Measurements from ENCODE around the gene ZNF322. TPM values are rescaled to one million over a fixed set of nuclear protein-coding genes. Genes with fewer than 3 reads are reported as not detected.

The ZNF322 gene
- total and polyA plus RNA-seq, 4 donors: 3.3 to 9.0 (median 6.8) TPM

GRCh38 chr6:26627843-26628242 is 31.7 kb downstream of the ZNF322 start (continued):
- TF ChIP-seq HNF4A (conservative IDR thresholded peaks at IDR 0.05) (no peak), FOXA2 (IDR thresholded peaks at IDR 0.05) (no peak), FOXA1 (IDR thresholded peaks at IDR 0.05) (no peak), RXRA (IDR thresholded peaks at IDR 0.05) (no peak), TAF1 (conservative IDR thresholded peaks at IDR 0.05) (no peak)

DNA sequence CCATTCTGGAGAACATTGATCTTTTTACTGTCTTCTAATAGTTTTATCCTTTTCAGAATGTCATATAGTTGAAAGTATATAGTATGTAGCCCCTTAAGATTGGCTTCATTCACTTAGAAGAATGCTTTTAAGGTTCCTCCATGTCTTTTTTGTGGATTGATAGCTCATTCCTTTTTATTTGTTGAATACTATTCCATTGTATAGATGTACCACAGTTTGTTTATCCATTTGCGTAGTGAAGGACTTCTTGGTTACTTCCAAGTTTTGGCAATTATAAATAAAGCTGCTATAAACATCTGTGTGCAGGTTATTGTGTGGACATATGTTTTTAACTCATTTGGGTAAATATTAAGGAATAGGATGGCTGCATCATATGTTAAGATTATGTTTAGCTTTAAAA is 35.0 kb downstream of the ZNF322 start:
- WGBS: 91% methylated on average over 1 of the region's 1 CpG
- Histone ChIP-seq H3K4me1 (ENCODE audit: control insufficient read depth in 4 of 4, insufficient read depth in 4 of 4, low read length in 3 of 4) (no peaks in the 10 kb centered on the region), H3K4me3 (ENCODE audit: low read depth in 1 of 3, low read length in 3 of 3) (no peak overlapping the region), H3K27me3 (ENCODE audit: control insufficient read depth in 4 of 4, insufficient read depth in 4 of 4, low read length in 3 of 4) (no peaks in the 10 kb centered on the region), H3K9ac (ENCODE audit: low read depth in 1 of 2, low read length in 2 of 2) (no peak overlapping the region), H3K27ac (ENCODE audit: low read depth in 1 of 2, low read length in 2 of 2) (no peak overlapping the region), H3K9me3 (ENCODE audit: control insufficient read depth in 4 of 4, low read length in 3 of 4) (peaks cover 5% of the 10 kb centered on the region in 4 donors), H3K36me3 (ENCODE audit: control insufficient read depth in 4 of 4, insufficient read depth in 3 of 4, low read depth in 1 of 4, low read length in 3 of 4) (no peaks in the 10 kb centered on the region)
- TF ChIP-seq JUND (IDR thresholded peaks at IDR 0.05): no peak
- TF ChIP-seq, protein P1, sequence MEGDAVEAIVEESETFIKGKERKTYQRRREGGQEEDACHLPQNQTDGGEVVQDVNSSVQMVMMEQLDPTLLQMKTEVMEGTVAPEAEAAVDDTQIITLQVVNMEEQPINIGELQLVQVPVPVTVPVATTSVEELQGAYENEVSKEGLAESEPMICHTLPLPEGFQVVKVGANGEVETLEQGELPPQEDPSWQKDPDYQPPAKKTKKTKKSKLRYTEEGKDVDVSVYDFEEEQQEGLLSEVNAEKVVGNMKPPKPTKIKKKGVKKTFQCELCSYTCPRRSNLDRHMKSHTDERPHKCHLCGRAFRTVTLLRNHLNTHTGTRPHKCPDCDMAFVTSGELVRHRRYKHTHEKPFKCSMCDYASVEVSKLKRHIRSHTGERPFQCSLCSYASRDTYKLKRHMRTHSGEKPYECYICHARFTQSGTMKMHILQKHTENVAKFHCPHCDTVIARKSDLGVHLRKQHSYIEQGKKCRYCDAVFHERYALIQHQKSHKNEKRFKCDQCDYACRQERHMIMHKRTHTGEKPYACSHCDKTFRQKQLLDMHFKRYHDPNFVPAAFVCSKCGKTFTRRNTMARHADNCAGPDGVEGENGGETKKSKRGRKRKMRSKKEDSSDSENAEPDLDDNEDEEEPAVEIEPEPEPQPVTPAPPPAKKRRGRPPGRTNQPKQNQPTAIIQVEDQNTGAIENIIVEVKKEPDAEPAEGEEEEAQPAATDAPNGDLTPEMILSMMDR (IDR thresholded peaks at IDR 0.05; ENCODE audit: low read depth, low read length, missing input control): no peak
- TF ChIP-seq YY1 (IDR thresholded peaks at IDR 0.05): no peak
- TF ChIP-seq, protein P2, sequence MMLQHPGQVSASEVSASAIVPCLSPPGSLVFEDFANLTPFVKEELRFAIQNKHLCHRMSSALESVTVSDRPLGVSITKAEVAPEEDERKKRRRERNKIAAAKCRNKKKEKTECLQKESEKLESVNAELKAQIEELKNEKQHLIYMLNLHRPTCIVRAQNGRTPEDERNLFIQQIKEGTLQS (IDR thresholded peaks at IDR 0.05): no peak
- TF ChIP-seq RXRA (IDR thresholded peaks at IDR 0.05): no peak
- no peak for TF ChIP-seq GABPA (IDR thresholded peaks at IDR 0.05 in 1 of 2, conservative IDR thresholded peaks at IDR 0.05 in 1 of 2)
- no peak for TF ChIP-seq TAF1 (conservative IDR thresholded peaks at IDR 0.05)
- TF ChIP-seq SP1 (IDR thresholded peaks at IDR 0.05): no peak
- TF ChIP-seq FOXA2 (IDR thresholded peaks at IDR 0.05): no peak
- no peak for TF ChIP-seq FOXA1 (IDR thresholded peaks at IDR 0.05)
- TF ChIP-seq RAD21 (IDR thresholded peaks at IDR 0.05): no peak
- no peak for TF ChIP-seq HNF4G (IDR thresholded peaks at IDR 0.05)
- TF ChIP-seq EGR1 (IDR thresholded peaks at IDR 0.05; ENCODE audit: low read depth in 2 of 2): no peak
- TF ChIP-seq, protein P3, sequence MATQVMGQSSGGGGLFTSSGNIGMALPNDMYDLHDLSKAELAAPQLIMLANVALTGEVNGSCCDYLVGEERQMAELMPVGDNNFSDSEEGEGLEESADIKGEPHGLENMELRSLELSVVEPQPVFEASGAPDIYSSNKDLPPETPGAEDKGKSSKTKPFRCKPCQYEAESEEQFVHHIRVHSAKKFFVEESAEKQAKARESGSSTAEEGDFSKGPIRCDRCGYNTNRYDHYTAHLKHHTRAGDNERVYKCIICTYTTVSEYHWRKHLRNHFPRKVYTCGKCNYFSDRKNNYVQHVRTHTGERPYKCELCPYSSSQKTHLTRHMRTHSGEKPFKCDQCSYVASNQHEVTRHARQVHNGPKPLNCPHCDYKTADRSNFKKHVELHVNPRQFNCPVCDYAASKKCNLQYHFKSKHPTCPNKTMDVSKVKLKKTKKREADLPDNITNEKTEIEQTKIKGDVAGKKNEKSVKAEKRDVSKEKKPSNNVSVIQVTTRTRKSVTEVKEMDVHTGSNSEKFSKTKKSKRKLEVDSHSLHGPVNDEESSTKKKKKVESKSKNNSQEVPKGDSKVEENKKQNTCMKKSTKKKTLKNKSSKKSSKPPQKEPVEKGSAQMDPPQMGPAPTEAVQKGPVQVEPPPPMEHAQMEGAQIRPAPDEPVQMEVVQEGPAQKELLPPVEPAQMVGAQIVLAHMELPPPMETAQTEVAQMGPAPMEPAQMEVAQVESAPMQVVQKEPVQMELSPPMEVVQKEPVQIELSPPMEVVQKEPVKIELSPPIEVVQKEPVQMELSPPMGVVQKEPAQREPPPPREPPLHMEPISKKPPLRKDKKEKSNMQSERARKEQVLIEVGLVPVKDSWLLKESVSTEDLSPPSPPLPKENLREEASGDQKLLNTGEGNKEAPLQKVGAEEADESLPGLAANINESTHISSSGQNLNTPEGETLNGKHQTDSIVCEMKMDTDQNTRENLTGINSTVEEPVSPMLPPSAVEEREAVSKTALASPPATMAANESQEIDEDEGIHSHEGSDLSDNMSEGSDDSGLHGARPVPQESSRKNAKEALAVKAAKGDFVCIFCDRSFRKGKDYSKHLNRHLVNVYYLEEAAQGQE (IDR thresholded peaks at IDR 0.05): no peak
- no peak for TF ChIP-seq ZBTB33 (IDR thresholded peaks at IDR 0.05)
- DNase-seq (ENCODE audit: low spot score): no peak

Measured in liver (tissue), 9 donors.